ENCODE results near the gene STAT6.

STAT6 gene

DNA sequence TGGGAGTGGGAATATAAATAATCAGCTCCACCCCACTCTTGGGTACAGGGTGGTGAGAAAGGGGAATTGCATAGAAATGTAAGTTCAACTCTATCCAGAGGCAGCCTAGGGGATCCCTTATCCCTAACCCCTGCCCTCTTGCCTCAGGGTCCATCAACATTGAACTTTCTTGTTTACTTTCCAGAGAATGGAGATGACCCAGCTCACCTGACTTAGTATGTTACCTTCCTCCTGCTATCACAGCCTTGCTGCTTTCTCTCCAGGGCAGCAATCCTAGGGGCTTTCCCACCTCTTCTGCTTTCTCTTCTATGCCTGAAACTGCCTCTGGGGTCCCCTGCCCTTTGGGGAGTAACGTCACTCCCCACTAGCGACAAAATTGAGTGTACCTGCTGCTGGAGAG lies 19.8 kb upstream of the STAT6 start:
- Histone ChIP-seq H3K36me3 (ENCODE audit: control insufficient read depth, insufficient read depth, low read length, severe bottlenecking) (peaks cover 20% of the 10 kb centered on the region), H3K9ac (ENCODE audit: low read length) (peak overlapping the region; percentile 94), H3K27me3 (replicated peaks; ENCODE audit: control insufficient read depth, insufficient read depth, low read length) (no peaks in the 10 kb centered on the region), H3K9me3 (ENCODE audit: control insufficient read depth, low read length) (no peaks in the 10 kb centered on the region), H3K4me3 (ENCODE audit: low read length) (peak overlapping the region; percentile 84), H3K4me1 (ENCODE audit: control insufficient read depth, insufficient read depth, low read length) (peaks cover 59% of the 10 kb centered on the region)
- DNase-seq (ENCODE audit: low read depth), result no peak

DNA sequence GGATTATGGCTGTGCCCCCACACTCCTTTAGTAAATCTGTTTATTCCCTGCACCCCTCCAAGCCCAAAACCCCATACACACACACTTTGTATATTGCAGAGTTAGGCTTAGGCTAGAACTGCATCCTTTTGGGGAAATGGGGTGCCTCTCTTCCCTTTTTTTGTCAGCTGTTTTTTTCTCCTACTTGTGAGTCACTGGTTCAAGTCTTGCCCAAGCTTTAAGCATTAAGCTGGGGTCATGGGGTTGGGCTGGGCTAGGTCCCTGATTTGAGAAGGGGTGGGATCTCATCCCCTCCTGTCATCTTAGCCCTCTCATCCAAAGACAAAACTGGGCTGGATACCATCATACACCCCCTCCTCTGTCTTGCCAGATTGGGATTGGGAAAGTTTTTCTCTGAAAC lies 18.7 kb upstream of the STAT6 start:
- H3K9ac ChIP-seq (ENCODE audit: low read length), result peak overlapping the region; percentile 94
- DNase-seq (ENCODE audit: low read depth), result peak; percentile 78
- peak overlapping the region; percentile 84 for H3K4me3 ChIP-seq (ENCODE audit: low read length)
- no peaks in the 10 kb centered on the region for H3K9me3 ChIP-seq (ENCODE audit: control insufficient read depth, low read length)
- H3K36me3 ChIP-seq (ENCODE audit: control insufficient read depth, insufficient read depth, low read length, severe bottlenecking), result peaks cover 20% of the 10 kb centered on the region
- peaks cover 49% of the 10 kb centered on the region for H3K4me1 ChIP-seq (ENCODE audit: control insufficient read depth, insufficient read depth, low read length)
- H3K27me3 ChIP-seq (replicated peaks; ENCODE audit: control insufficient read depth, insufficient read depth, low read length), result no peaks in the 10 kb centered on the region

GRCh38 chr12:57129321-57129842 lies 18.2 kb upstream of the STAT6 start:
- Histone ChIP-seq H3K4me1 (ENCODE audit: control insufficient read depth, insufficient read depth, low read length) (peaks cover 45% of the 10 kb centered on the region), H3K4me3 (ENCODE audit: low read length) (peak overlapping the region; percentile 84), H3K27me3 (replicated peaks; ENCODE audit: control insufficient read depth, insufficient read depth, low read length) (no peaks in the 10 kb centered on the region), H3K9ac (ENCODE audit: low read length) (peak overlapping the region; percentile 94), H3K9me3 (ENCODE audit: control insufficient read depth, low read length) (no peaks in the 10 kb centered on the region), H3K36me3 (ENCODE audit: control insufficient read depth, insufficient read depth, low read length, severe bottlenecking) (peaks cover 20% of the 10 kb centered on the region)
- peak; percentile 68 for DNase-seq (ENCODE audit: low read depth)

DNA sequence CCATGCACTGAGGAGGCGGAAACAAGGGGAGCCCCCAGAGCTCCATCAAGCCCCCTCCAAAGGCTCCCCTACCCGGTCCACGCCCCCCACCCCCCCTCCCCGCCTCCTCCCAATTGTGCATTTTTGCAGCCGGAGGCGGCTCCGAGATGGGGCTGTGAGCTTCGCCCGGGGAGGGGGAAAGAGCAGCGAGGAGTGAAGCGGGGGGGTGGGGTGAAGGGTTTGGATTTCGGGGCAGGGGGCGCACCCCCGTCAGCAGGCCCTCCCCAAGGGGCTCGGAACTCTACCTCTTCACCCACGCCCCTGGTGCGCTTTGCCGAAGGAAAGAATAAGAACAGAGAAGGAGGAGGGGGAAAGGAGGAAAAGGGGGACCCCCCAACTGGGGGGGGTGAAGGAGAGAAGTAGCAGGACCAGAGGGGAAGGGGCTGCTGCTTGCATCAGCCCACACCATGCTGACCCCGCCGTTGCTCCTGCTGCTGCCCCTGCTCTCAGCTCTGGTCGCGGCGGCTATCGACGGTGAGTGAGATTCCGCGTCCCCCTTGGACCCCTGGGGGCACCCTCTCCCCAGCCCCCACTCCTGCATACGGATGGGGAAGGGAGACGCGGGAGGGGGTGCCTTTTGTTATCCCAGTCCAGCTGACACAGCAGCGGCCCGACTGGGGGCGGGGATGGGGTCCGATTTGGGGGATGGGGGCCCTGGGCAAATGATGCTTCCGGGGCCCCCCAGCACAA lies 17.5 kb upstream of the STAT6 start:
- Histone ChIP-seq H3K4me1 (ENCODE audit: control insufficient read depth, insufficient read depth, low read length) (peaks cover 38% of the 10 kb centered on the region), H3K9me3 (ENCODE audit: control insufficient read depth, low read length) (no peaks in the 10 kb centered on the region), H3K9ac (ENCODE audit: low read length) (peak overlapping the region; percentile 94), H3K27me3 (replicated peaks; ENCODE audit: control insufficient read depth, insufficient read depth, low read length) (no peaks in the 10 kb centered on the region), H3K4me3 (ENCODE audit: low read length) (peak overlapping the region; percentile 84), H3K36me3 (ENCODE audit: control insufficient read depth, insufficient read depth, low read length, severe bottlenecking) (peaks cover 20% of the 10 kb centered on the region)
- peak; percentile 39 for DNase-seq (ENCODE audit: low read depth)

DNA sequence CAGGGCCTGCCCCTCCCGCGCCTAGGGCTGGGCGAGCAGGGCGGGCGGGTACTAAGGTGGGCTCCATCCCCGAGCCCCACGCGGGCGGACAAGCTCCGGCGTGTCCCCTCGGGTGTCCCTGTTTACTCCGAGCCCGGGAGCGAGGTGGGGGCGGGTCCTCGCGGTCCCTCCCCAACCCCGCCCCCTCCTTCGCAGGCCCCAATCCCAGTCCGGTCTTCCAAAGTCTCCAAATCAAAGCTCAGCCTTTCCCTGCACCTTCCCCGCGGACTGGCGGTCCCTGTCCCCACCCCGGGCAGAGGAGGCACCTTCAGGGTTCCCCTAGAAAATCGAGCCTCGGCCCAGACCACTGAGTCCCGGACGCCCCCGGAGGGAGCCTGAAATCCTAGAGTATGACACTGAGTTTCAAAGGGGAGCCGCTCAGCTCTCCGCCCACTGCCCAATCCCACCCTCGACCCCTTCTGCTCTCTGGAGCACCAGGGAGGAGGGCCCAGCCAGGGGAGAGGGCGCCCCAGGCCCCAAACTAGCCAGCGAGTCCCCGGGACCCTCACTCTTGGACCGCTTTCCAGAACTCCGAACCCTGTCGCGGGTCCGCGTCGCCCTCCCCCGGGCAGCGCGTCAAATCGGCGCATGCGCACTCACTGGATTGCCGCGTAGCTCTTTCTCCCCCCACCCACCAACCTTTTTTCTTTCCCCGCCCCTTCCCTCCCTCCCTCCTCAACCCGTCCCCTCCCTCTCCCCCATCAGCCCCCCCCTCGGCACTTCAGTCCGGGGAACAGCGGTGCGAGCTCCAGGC lies 16.8 kb upstream of the STAT6 start, which contains the start of gene LRP1:
Gene LRP1 (plus strand): TSS at position 758 of the 793 bp plus-strand sequence. CDS start 482 bp downstream, outside the sequence.
- peak within 1 kb of the TSS; percentile 86 for H3K4me3 ChIP-seq (ENCODE audit: low read length)
- no peaks in the 10 kb centered on the region for H3K9me3 ChIP-seq (ENCODE audit: control insufficient read depth, low read length)
- H3K27me3 ChIP-seq (replicated peaks; ENCODE audit: control insufficient read depth, insufficient read depth, low read length), result no peaks in the 10 kb centered on the region
- H3K36me3 ChIP-seq (ENCODE audit: control insufficient read depth, insufficient read depth, low read length, severe bottlenecking), result peaks cover 20% of the 10 kb centered on the region
- H3K4me1 ChIP-seq (ENCODE audit: control insufficient read depth, insufficient read depth, low read length), result peaks cover 32% of the 10 kb centered on the region
- DNase-seq (ENCODE audit: low read depth), result peak; percentile 96
- peak within 1 kb of the TSS; percentile 97 for H3K9ac ChIP-seq (ENCODE audit: low read length)

DNA sequence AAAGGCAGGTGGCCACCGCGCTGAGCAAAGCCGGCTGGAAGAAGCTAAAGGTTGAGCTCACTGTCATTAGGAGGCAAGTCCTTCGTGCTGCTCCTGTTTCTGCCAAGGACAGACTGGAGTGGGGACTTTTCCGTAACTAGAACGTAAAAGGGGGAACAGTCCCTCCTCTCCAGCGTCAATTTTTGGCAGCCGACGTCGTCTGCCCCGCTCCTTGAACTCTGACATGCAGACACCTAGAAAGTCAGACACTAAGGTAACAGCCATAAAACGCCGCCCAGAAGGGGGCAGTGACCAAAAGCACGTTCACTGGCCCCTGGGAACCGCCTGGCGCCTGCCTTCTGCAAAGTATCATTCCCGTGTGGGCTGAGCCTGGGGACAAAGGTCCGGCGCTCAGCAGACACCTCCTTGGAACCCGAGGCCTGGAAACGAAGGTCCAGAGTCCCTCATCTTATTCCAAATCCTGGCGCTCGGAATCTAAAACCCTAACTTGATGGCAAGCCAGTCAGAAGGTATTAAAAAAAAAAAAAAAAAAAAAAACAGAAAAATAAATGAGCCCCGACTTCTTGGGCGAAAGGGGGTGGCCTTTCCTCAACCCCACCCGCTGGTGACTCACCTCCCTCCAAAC lies 16.1 kb upstream of the STAT6 start:
- Histone ChIP-seq H3K4me3 (ENCODE audit: low read length) (peak overlapping the region; percentile 86), H3K36me3 (ENCODE audit: control insufficient read depth, insufficient read depth, low read length, severe bottlenecking) (peaks cover 17% of the 10 kb centered on the region), H3K9me3 (ENCODE audit: control insufficient read depth, low read length) (no peaks in the 10 kb centered on the region), H3K9ac (ENCODE audit: low read length) (peak overlapping the region; percentile 97), H3K4me1 (ENCODE audit: control insufficient read depth, insufficient read depth, low read length) (peaks cover 25% of the 10 kb centered on the region), H3K27me3 (replicated peaks; ENCODE audit: control insufficient read depth, insufficient read depth, low read length) (no peaks in the 10 kb centered on the region)
- DNase-seq (ENCODE audit: low read depth), result peak; percentile 70

- peaks cover 19% of the 10 kb centered on the region for H3K4me1 ChIP-seq (ENCODE audit: control insufficient read depth, insufficient read depth, low read length)
- peaks cover 11% of the 10 kb centered on the region for H3K36me3 ChIP-seq (ENCODE audit: control insufficient read depth, insufficient read depth, low read length, severe bottlenecking)
- DNase-seq (ENCODE audit: low read depth), result peak; percentile 4
- H3K4me3 ChIP-seq (ENCODE audit: low read length), result peak overlapping the region; percentile 86
- peak overlapping the region; percentile 97 for H3K9ac ChIP-seq (ENCODE audit: low read length)
- no peaks in the 10 kb centered on the region for H3K27me3 ChIP-seq (replicated peaks; ENCODE audit: control insufficient read depth, insufficient read depth, low read length)
- no peaks in the 10 kb centered on the region for H3K9me3 ChIP-seq (ENCODE audit: control insufficient read depth, low read length)
These were observed 15.4 kb upstream of the STAT6 start for GRCh38 chr12:57126561-57126960.

GRCh38 chr12:57126061-57126460 lies 14.9 kb upstream of the STAT6 start:
- DNase-seq (ENCODE audit: low read depth), result no peak

GRCh38 chr12:57124261-57124877 lies 13.2 kb upstream of the STAT6 start:
- peak; percentile 94 for DNase-seq (ENCODE audit: low read depth)
- no peaks in the 10 kb centered on the region for H3K27me3 ChIP-seq (replicated peaks; ENCODE audit: control insufficient read depth, insufficient read depth, low read length)
- H3K9ac ChIP-seq (ENCODE audit: low read length), result no peak overlapping the region

More at GRCh38 chr12:57126061-57126460, 14.9 kb upstream of the STAT6 start:
- H3K9ac ChIP-seq (ENCODE audit: low read length), result peak overlapping the region; percentile 97
- H3K27me3 ChIP-seq (replicated peaks; ENCODE audit: control insufficient read depth, insufficient read depth, low read length), result no peaks in the 10 kb centered on the region
- no peak overlapping the region for H3K4me3 ChIP-seq (ENCODE audit: low read length)
- H3K4me1 ChIP-seq (ENCODE audit: control insufficient read depth, insufficient read depth, low read length), result peaks cover 14% of the 10 kb centered on the region
- peaks cover 6% of the 10 kb centered on the region for H3K36me3 ChIP-seq (ENCODE audit: control insufficient read depth, insufficient read depth, low read length, severe bottlenecking)
- no peaks in the 10 kb centered on the region for H3K9me3 ChIP-seq (ENCODE audit: control insufficient read depth, low read length)

DNA sequence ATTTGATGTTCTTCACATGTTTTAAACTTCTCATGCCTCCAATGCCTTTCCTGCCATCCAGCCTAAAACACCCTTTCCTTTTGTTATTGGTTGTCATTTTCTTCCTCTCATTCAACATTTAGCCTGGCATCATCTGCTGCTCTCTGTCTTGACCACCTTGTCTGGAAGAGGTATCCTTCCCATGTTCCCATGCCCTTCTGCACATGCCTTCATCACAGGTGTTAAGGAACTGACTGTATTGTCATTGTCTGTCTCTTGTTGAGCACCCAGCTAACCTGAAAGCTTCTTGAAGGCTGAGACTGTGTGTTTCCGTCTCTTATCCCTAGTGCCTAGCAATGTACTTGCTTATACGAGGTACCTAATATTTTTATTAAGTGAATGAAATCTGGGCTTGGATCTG lies 12.7 kb upstream of the STAT6 start:
- peaks cover 19% of the 10 kb centered on the region for H3K4me1 ChIP-seq (ENCODE audit: control insufficient read depth, insufficient read depth, low read length)
- no peaks in the 10 kb centered on the region for H3K36me3 ChIP-seq (ENCODE audit: control insufficient read depth, insufficient read depth, low read length, severe bottlenecking)

More at GRCh38 chr12:57124261-57124877, 13.2 kb upstream of the STAT6 start:
- no peak overlapping the region for H3K4me3 ChIP-seq (ENCODE audit: low read length)
- H3K4me1 ChIP-seq (ENCODE audit: control insufficient read depth, insufficient read depth, low read length), result peaks cover 13% of the 10 kb centered on the region
- H3K36me3 ChIP-seq (ENCODE audit: control insufficient read depth, insufficient read depth, low read length, severe bottlenecking), result no peaks in the 10 kb centered on the region
- H3K9me3 ChIP-seq (ENCODE audit: control insufficient read depth, low read length), result no peaks in the 10 kb centered on the region

More for the DNA sequence above, 12.7 kb upstream of the STAT6 start:
- Histone ChIP-seq H3K27me3 (replicated peaks; ENCODE audit: control insufficient read depth, insufficient read depth, low read length) (no peaks in the 10 kb centered on the region), H3K4me3 (ENCODE audit: low read length) (no peak overlapping the region), H3K9ac (ENCODE audit: low read length) (no peak overlapping the region), H3K9me3 (ENCODE audit: control insufficient read depth, low read length) (no peaks in the 10 kb centered on the region)
- DNase-seq (ENCODE audit: low read depth), result no peak

Measured in adipocyte (in vitro differentiated cells).